Activated B cell treated with CpG ODN at 0.5 μM for 24 hours (primary cell): Measurements from ENCODE around the gene ARF6. TPM values are rescaled to one million over a fixed set of nuclear protein-coding genes. Genes with fewer than 3 reads are reported as not detected.

Source experiments
- ATAC-seq: fragments of 200-7000 bp; cut with Tn5 transposase; one replicate; pipeline ENCODE4 v1.10.0; 2021; ENCODE audit warnings: low read depth, mild to moderate bottlenecking, moderate library complexity
- CTCF ChIA-PET: fragments of 350-600 bp; sonication (Branson Sonifier 250); formaldehyde crosslinking; loops from one replicate; lab custom pipeline; 2021; ENCODE audit warnings: antibody characterized with exemption; lab: Charles Lee
- POLR2A ChIA-PET: fragments of 350-600 bp; sonication (Branson Sonifier 250); formaldehyde crosslinking; loops from one replicate; lab custom pipeline; 2021; ENCODE audit warnings: antibody characterized with exemption; lab: Charles Lee
- DNase-seq: peaks from one replicate; pipeline ENCODE4 v3.0.0; 2022
- H3K27ac Mint-ChIP-seq: one replicate; pipeline ENCODE4 v1.8.0; 2020; ENCODE audit warnings: mixed read lengths
- H3K27me3 Mint-ChIP-seq: one replicate; pipeline ENCODE4 v1.8.0; 2021; ENCODE audit warnings: mixed read lengths
- H3K36me3 Mint-ChIP-seq: one replicate; pipeline ENCODE4 v1.8.0; 2021; ENCODE audit warnings: low read depth, mixed read lengths
- H3K4me1 Mint-ChIP-seq: one replicate; pipeline ENCODE4 v1.8.0; 2021; ENCODE audit warnings: mixed read lengths
- H3K4me3 Mint-ChIP-seq: one replicate; pipeline ENCODE4 v1.8.0; 2020; ENCODE audit warnings: mild to moderate bottlenecking, mixed read lengths
- H3K9me3 Mint-ChIP-seq: one replicate; pipeline ENCODE4 v1.8.0; 2020; ENCODE audit warnings: mixed read lengths
- CTCF ChIP-seq: fragments of 200-600 bp; IDR thresholded peaks from one replicate; pipeline ENCODE4 v1.8.0; 2022; ENCODE audit warnings: antibody characterized with exemption, mild to moderate bottlenecking
- intact Hi-C: fragments of 100-400 bp; cut with micrococcal nuclease; formaldehyde crosslinking; loops from one replicate; pipeline ENCODE4 v1.15.1; 2024
- total RNA-seq: library from RNA; stranded (reverse); gene quantifications from 2 replicates; pipeline ENCODE4 v1.2.3, GENCODE V29; 2022

The ARF6 gene
- total RNA-seq, 1 donor from 2014 or later = 136 TPM

- ChIA-PET POLR2A (interaction anchor here (0.6 to 1.8 kb wide), 3 partner anchors 19 to 54 kb away, joined by 3 to 5 read pairs (median 4); no protein-coding TSS in a partner anchor), CTCF (no interaction called here)
- DNase-seq (no peak), ATAC-seq (no peak)
- Mint-ChIP-seq H3K36me3 (peaks cover 6% of the 10 kb centered on the region), H3K4me3 (no peak overlapping the region), H3K27ac (no peak overlapping the region), H3K27me3 (no peaks in the 10 kb centered on the region), H3K4me1 (peaks cover 45% of the 10 kb centered on the region), H3K9me3 (peaks cover 5% of the 10 kb centered on the region)
- TF ChIP-seq CTCF = no peak
- intact Hi-C loops = loop anchor here (2.0 kb wide), 1 partner anchor 19 kb away; no protein-coding TSS in a partner anchor
Observed at GRCh38 chr14:49942090-49942489, 49.2 kb downstream of the ARF6 start.

GRCh38 chr14:49944501-49944900 lies 51.6 kb downstream of the ARF6 start:
- no peak overlapping the region for H3K4me3 Mint-ChIP-seq
- H3K27me3 Mint-ChIP-seq = no peaks in the 10 kb centered on the region
- ATAC-seq (no peak), DNase-seq (no peak)
- ChIA-PET CTCF (no interaction called here), POLR2A (interaction anchor here (0.7 kb wide), 1 partner anchor 49 kb away, joined by 6 read pairs; no protein-coding TSS in a partner anchor)
- intact Hi-C loops = no loop called here
- peaks cover 2% of the 10 kb centered on the region for H3K9me3 Mint-ChIP-seq
- H3K4me1 Mint-ChIP-seq = peaks cover 41% of the 10 kb centered on the region
- H3K27ac Mint-ChIP-seq = no peak overlapping the region
- H3K36me3 Mint-ChIP-seq = peaks cover 2% of the 10 kb centered on the region
- TF ChIP-seq CTCF = no peak

- ATAC-seq (no peak), DNase-seq (no peak)
- TF ChIP-seq CTCF = no peak
- Mint-ChIP-seq H3K9me3 (peaks cover 2% of the 10 kb centered on the region), H3K36me3 (peaks cover 2% of the 10 kb centered on the region), H3K4me1 (peaks cover 35% of the 10 kb centered on the region), H3K4me3 (no peak overlapping the region), H3K27ac (no peak overlapping the region), H3K27me3 (no peaks in the 10 kb centered on the region)
- intact Hi-C loops = no loop called here
- ChIA-PET CTCF (no interaction called here), POLR2A (interaction anchor here (0.6 to 1.6 kb wide), 10 partner anchors 9 to 152 kb away, joined by 3 to 10 read pairs (median 3); partner anchors contain the start of genes ARF6 and NEMF)
Observed at GRCh38 chr14:49945448-49946319, 52.8 kb downstream of the ARF6 start.

Other genes with a start within 250 kb of the ARF6 start
- gene POLE2, start 204.9 kb upstream of the ARF6 start, total RNA-seq = 2.9 and 5.3 TPM in 2 replicates
- gene KLHDC1, start 200.0 kb upstream of the ARF6 start, total RNA-seq = 5.7 and 6.9 TPM in 2 replicates
- gene KLHDC2, start 124.9 kb upstream of the ARF6 start, total RNA-seq = 27.0 and 31.2 TPM in 2 replicates
- 99.1 and 110 TPM in 2 replicates for gene NEMF, start 40.3 kb upstream of the ARF6 start, total RNA-seq
- 19.9 and 20.8 TPM in 2 replicates for gene VCPKMT, start 223.5 kb downstream of the ARF6 start, total RNA-seq